ENCODE results near the gene SPEG.

SPEG gene

GRCh38 chr2:219512524-219513216 is 78.0 kb downstream of the SPEG start:
- DNase-seq (ENCODE audit: low read depth, low spot score): no peak

GRCh38 chr2:219513787-219514186 is 79.1 kb downstream of the SPEG start:
- DNase-seq (ENCODE audit: low read depth, low spot score): no peak

GRCh38 chr2:219514196-219514761 is 79.6 kb downstream of the SPEG start, which contains the start of gene ASIC4:
TSS of gene ASIC4 (plus strand) at chr2:219514482. CDS start at chr2:219514725, 243 bp downstream.
- no peak for DNase-seq (ENCODE audit: low read depth, low spot score)

- no peak for DNase-seq (ENCODE audit: low read depth, low spot score)
Observed at GRCh38 chr2:219514836-219515235, 80.2 kb downstream of the SPEG start.

GRCh38 chr2:219515874-219516629 is 81.4 kb downstream of the SPEG start:
- no peak for DNase-seq (ENCODE audit: low read depth, low spot score)

- DNase-seq (ENCODE audit: low read depth, low spot score): no peak
Observed at GRCh38 chr2:219516888-219517287, 82.2 kb downstream of the SPEG start.

GRCh38 chr2:219517954-219518778 is 83.5 kb downstream of the SPEG start:
- DNase-seq (ENCODE audit: low read depth, low spot score): no peak

GRCh38 chr2:219519526-219519916 is 84.9 kb downstream of the SPEG start:
- no peak for DNase-seq (ENCODE audit: low read depth, low spot score)

- DNase-seq (ENCODE audit: low read depth, low spot score): no peak
Observed at GRCh38 chr2:219520079-219520478, 85.4 kb downstream of the SPEG start.

GRCh38 chr2:219521066-219521880 is 86.6 kb downstream of the SPEG start:
- DNase-seq (ENCODE audit: low read depth, low spot score): no peak

GRCh38 chr2:219522111-219523030 is 87.7 kb downstream of the SPEG start:
- DNase-seq (ENCODE audit: low read depth, low spot score): no peak

GRCh38 chr2:219523031-219523671 is 88.5 kb downstream of the SPEG start:
- no peak for DNase-seq (ENCODE audit: low read depth, low spot score)

- no peak for DNase-seq (ENCODE audit: low read depth, low spot score)
Observed at GRCh38 chr2:219524817-219525216, 90.2 kb downstream of the SPEG start.

GRCh38 chr2:219525533-219526232 is 91.0 kb downstream of the SPEG start:
- DNase-seq (ENCODE audit: low read depth, low spot score): no peak

- no peak for DNase-seq (ENCODE audit: low read depth, low spot score)
Observed at GRCh38 chr2:219526320-219527075, 91.9 kb downstream of the SPEG start.

GRCh38 chr2:219527076-219527394 is 92.4 kb downstream of the SPEG start:
- DNase-seq (ENCODE audit: low read depth, low spot score): no peak

- no peak for DNase-seq (ENCODE audit: low read depth, low spot score)
Observed at GRCh38 chr2:219527472-219527871, 92.8 kb downstream of the SPEG start.
